ENCODE data around the gene PTPRH. TPM values are rescaled to one million over a fixed set of nuclear protein-coding genes. Genes with fewer than 3 reads are reported as not detected.

Gene PTPRH
- total and polyA plus RNA-seq, 7 experiments from 2014 or later, result 0.56 TPM; not detected in 6

GRCh38 chr19:55231391-55232285 lies 22.3 kb upstream of the PTPRH start:
- no peaks in the 10 kb centered on the region for H3K4me1 ChIP-seq (ENCODE audit: control insufficient read depth in 2 of 2, insufficient read depth in 2 of 2, low read length in 2 of 2)
- no peak overlapping the region for H3K4me3 ChIP-seq (ENCODE audit: low read length)
- H3K27ac ChIP-seq (ENCODE audit: low read depth, low read length), result no peak overlapping the region
- Mint-ChIP-seq H3K4me1 (peaks cover 0 to 9% (median 2%) of the 10 kb centered on the region in 7 donors), H3K27ac (no peak overlapping the region), H3K36me3 (peaks cover 0 to 44% (median 22%) of the 10 kb centered on the region in 5 donors), H3K27me3 (no peaks in the 10 kb centered on the region), H3K4me3 (no peak overlapping the region), H3K9me3 (no peaks in the 10 kb centered on the region)
- peaks cover 29 to 96% (median 45%) of the 10 kb centered on the region in 3 experiments for H3K36me3 ChIP-seq (ENCODE audit: control insufficient read depth in 2 of 3, insufficient read depth in 3 of 3, low read length in 3 of 3)
- H3K27me3 ChIP-seq (ENCODE audit: control insufficient read depth in 2 of 2, insufficient read depth in 2 of 2, low read length in 2 of 2), result no peaks in the 10 kb centered on the region
- ATAC-seq (no peak), DNase-seq (no peak)
- H3K9me3 ChIP-seq (ENCODE audit: control insufficient read depth in 2 of 3, low read length in 3 of 3), result no peaks in the 10 kb centered on the region
- intact Hi-C loops (cut with micrococcal nuclease), result no loop called here
- POLR2A ChIA-PET, result interaction anchor here (0.6 kb wide), 1 partner anchor 22 kb away, joined by 3 read pairs; no protein-coding TSS in a partner anchor
- CTCF ChIA-PET, result interaction anchor here (0.6 to 0.9 kb wide), 2 partner anchors 63 to 375 kb away, joined by 3 to 4 read pairs; no protein-coding TSS in a partner anchor

GRCh38 chr19:55230780-55231179 lies 21.5 kb upstream of the PTPRH start:
- H3K4me3 ChIP-seq (ENCODE audit: low read length), result no peak overlapping the region
- Mint-ChIP-seq H3K27me3 (no peaks in the 10 kb centered on the region), H3K36me3 (peaks cover 0 to 41% (median 21%) of the 10 kb centered on the region in 5 donors), H3K9me3 (no peaks in the 10 kb centered on the region), H3K27ac (no peak overlapping the region), H3K4me1 (peaks cover 0 to 9% (median 4%) of the 10 kb centered on the region in 7 donors), H3K4me3 (no peak overlapping the region)
- no peak for ATAC-seq
- no peaks in the 10 kb centered on the region for H3K27me3 ChIP-seq (ENCODE audit: control insufficient read depth in 2 of 2, insufficient read depth in 2 of 2, low read length in 2 of 2)
- intact Hi-C loops (cut with micrococcal nuclease), result no loop called here
- ChIA-PET POLR2A (no interaction called here), CTCF (no interaction called here)
- H3K27ac ChIP-seq (ENCODE audit: low read depth, low read length), result no peak overlapping the region
- H3K36me3 ChIP-seq (ENCODE audit: control insufficient read depth in 2 of 3, insufficient read depth in 3 of 3, low read length in 3 of 3), result peaks cover 22 to 96% (median 37%) of the 10 kb centered on the region in 3 experiments
- no peak for DNase-seq
- H3K9me3 ChIP-seq (ENCODE audit: control insufficient read depth in 2 of 3, low read length in 3 of 3), result no peaks in the 10 kb centered on the region
- H3K4me1 ChIP-seq (ENCODE audit: control insufficient read depth in 2 of 2, insufficient read depth in 2 of 2, low read length in 2 of 2), result no peaks in the 10 kb centered on the region

GRCh38 chr19:55230329-55230728 lies 21.0 kb upstream of the PTPRH start:
- H3K4me1 Mint-ChIP-seq, result peaks cover 0 to 13% (median 7%) of the 10 kb centered on the region in 7 donors
- H3K4me3 Mint-ChIP-seq, result no peak overlapping the region
- Histone ChIP-seq H3K27me3 (ENCODE audit: control insufficient read depth in 2 of 2, insufficient read depth in 2 of 2, low read length in 2 of 2) (no peaks in the 10 kb centered on the region), H3K36me3 (ENCODE audit: control insufficient read depth in 2 of 3, insufficient read depth in 3 of 3, low read length in 3 of 3) (peaks cover 22 to 94% (median 37%) of the 10 kb centered on the region in 3 experiments), H3K9me3 (ENCODE audit: control insufficient read depth in 2 of 3, low read length in 3 of 3) (no peaks in the 10 kb centered on the region), H3K27ac (ENCODE audit: low read depth, low read length) (no peak overlapping the region), H3K4me1 (ENCODE audit: control insufficient read depth in 2 of 2, insufficient read depth in 2 of 2, low read length in 2 of 2) (no peaks in the 10 kb centered on the region), H3K4me3 (ENCODE audit: low read length) (no peak overlapping the region)
- intact Hi-C loops (cut with micrococcal nuclease), result no loop called here
- ChIA-PET CTCF (no interaction called here), POLR2A (no interaction called here)
- ATAC-seq (no peak), DNase-seq (no peak)
- H3K9me3 Mint-ChIP-seq, result no peaks in the 10 kb centered on the region
- peaks cover 0 to 41% (median 22%) of the 10 kb centered on the region in 5 donors for H3K36me3 Mint-ChIP-seq
- no peaks in the 10 kb centered on the region for H3K27me3 Mint-ChIP-seq
- H3K27ac Mint-ChIP-seq, result no peak overlapping the region

- Histone ChIP-seq H3K4me3 (ENCODE audit: low read length) (no peak overlapping the region), H3K4me1 (ENCODE audit: control insufficient read depth in 2 of 2, insufficient read depth in 2 of 2, low read length in 2 of 2) (no peaks in the 10 kb centered on the region), H3K9me3 (ENCODE audit: control insufficient read depth in 2 of 3, low read length in 3 of 3) (no peaks in the 10 kb centered on the region), H3K27ac (ENCODE audit: low read depth, low read length) (no peak overlapping the region), H3K36me3 (ENCODE audit: control insufficient read depth in 2 of 3, insufficient read depth in 3 of 3, low read length in 3 of 3) (peaks cover 17 to 89% (median 34%) of the 10 kb centered on the region in 3 experiments), H3K27me3 (ENCODE audit: control insufficient read depth in 2 of 2, insufficient read depth in 2 of 2, low read length in 2 of 2) (no peaks in the 10 kb centered on the region)
- peaks cover 0 to 36% (median 17%) of the 10 kb centered on the region in 5 donors for H3K36me3 Mint-ChIP-seq
- intact Hi-C loops (cut with micrococcal nuclease), result no loop called here
- H3K4me1 Mint-ChIP-seq, result peaks cover 0 to 13% (median 6%) of the 10 kb centered on the region in 7 donors
- no peak for ATAC-seq
- DNase-seq, result no peak
- no peak overlapping the region for H3K4me3 Mint-ChIP-seq
- POLR2A ChIA-PET, result no interaction called here
- H3K9me3 Mint-ChIP-seq, result no peaks in the 10 kb centered on the region
- CTCF ChIA-PET, result no interaction called here
- no peaks in the 10 kb centered on the region for H3K27me3 Mint-ChIP-seq
- no peak overlapping the region for H3K27ac Mint-ChIP-seq
Observed at GRCh38 chr19:55229789-55230182, 20.5 kb upstream of the PTPRH start.

GRCh38 chr19:55229145-55229788 lies 20.0 kb upstream of the PTPRH start:
- intact Hi-C loops (cut with micrococcal nuclease), result no loop called here
- Histone ChIP-seq H3K9me3 (ENCODE audit: control insufficient read depth in 2 of 3, low read length in 3 of 3) (no peaks in the 10 kb centered on the region), H3K4me1 (ENCODE audit: control insufficient read depth in 2 of 2, insufficient read depth in 2 of 2, low read length in 2 of 2) (no peaks in the 10 kb centered on the region), H3K4me3 (ENCODE audit: low read length) (no peak overlapping the region), H3K36me3 (ENCODE audit: control insufficient read depth in 2 of 3, insufficient read depth in 3 of 3, low read length in 3 of 3) (peaks cover 15 to 84% (median 34%) of the 10 kb centered on the region in 3 experiments), H3K27ac (ENCODE audit: low read depth, low read length) (no peak overlapping the region), H3K27me3 (ENCODE audit: control insufficient read depth in 2 of 2, insufficient read depth in 2 of 2, low read length in 2 of 2) (no peaks in the 10 kb centered on the region)
- ChIA-PET CTCF (no interaction called here), POLR2A (no interaction called here)
- H3K36me3 Mint-ChIP-seq, result peaks cover 0 to 31% (median 12%) of the 10 kb centered on the region in 5 donors
- no peak overlapping the region for H3K4me3 Mint-ChIP-seq
- H3K27me3 Mint-ChIP-seq, result no peaks in the 10 kb centered on the region
- peaks cover 0 to 10% (median 5%) of the 10 kb centered on the region in 7 donors for H3K4me1 Mint-ChIP-seq
- H3K27ac Mint-ChIP-seq, result peak overlapping the region in 1 of 9 donors; percentile 62
- DNase-seq (no peak), ATAC-seq (no peak)
- H3K9me3 Mint-ChIP-seq, result no peaks in the 10 kb centered on the region

- H3K27ac Mint-ChIP-seq, result peak within 1 kb of the TSS in 3 of 9 donors; percentile 21 to 63 (median 38)
- no peaks in the 10 kb centered on the region for H3K4me1 ChIP-seq (ENCODE audit: control insufficient read depth in 2 of 2, insufficient read depth in 2 of 2, low read length in 2 of 2)
- intact Hi-C loops (cut with micrococcal nuclease), result no loop called here
Observed at GRCh38 chr19:55228403-55229031, 19.2 kb upstream of the PTPRH start, which contains the start of gene TMEM86B. Gene TMEM86B (minus strand): TSS chr19:55228763. CDS start chr19:55228741, 22 bp downstream.

More at GRCh38 chr19:55228403-55229031, 19.2 kb upstream of the PTPRH start, which contains the start of gene TMEM86B:
- ATAC-seq (no peak), DNase-seq (no peak)
- H3K9me3 ChIP-seq (ENCODE audit: control insufficient read depth in 2 of 3, low read length in 3 of 3), result no peaks in the 10 kb centered on the region
- ChIA-PET POLR2A (interaction anchor here (0.6 kb wide), 1 partner anchor 50 kb away, joined by 3 read pairs; no protein-coding TSS in a partner anchor), CTCF (no interaction called here)
- peaks cover 12 to 83% (median 34%) of the 10 kb centered on the region in 3 experiments for H3K36me3 ChIP-seq (ENCODE audit: control insufficient read depth in 2 of 3, insufficient read depth in 3 of 3, low read length in 3 of 3)
- H3K4me3 ChIP-seq (ENCODE audit: low read length), result no peak within 1 kb of the TSS
- no peaks in the 10 kb centered on the region for H3K9me3 Mint-ChIP-seq
- peaks cover 0 to 26% (median 9%) of the 10 kb centered on the region in 5 donors for H3K36me3 Mint-ChIP-seq
- H3K27ac ChIP-seq (ENCODE audit: low read depth, low read length), result no peak within 1 kb of the TSS
- H3K27me3 Mint-ChIP-seq, result no peaks in the 10 kb centered on the region
- peaks cover 0 to 8% (median 5%) of the 10 kb centered on the region in 7 donors for H3K4me1 Mint-ChIP-seq
- H3K4me3 Mint-ChIP-seq, result no peak within 1 kb of the TSS
- no peaks in the 10 kb centered on the region for H3K27me3 ChIP-seq (ENCODE audit: control insufficient read depth in 2 of 2, insufficient read depth in 2 of 2, low read length in 2 of 2)

Measured in naive thymus-derived CD4-positive, alpha-beta T cell (primary cell).